SK-N-MC (cell line): Measurements from ENCODE around the gene TPP2.

ENCODE experiments used
- EZH2 ChIP-seq: fragments of 200-600 bp; sonication (generic); IDR thresholded peaks from one replicate; pipeline ENCODE4 v1.6.1; 2017; ENCODE audit warnings: antibody characterized with exemption
- FOXP2 ChIP-seq: optimal IDR thresholded peaks from 2 replicates; pipeline ENCODE3; 2011; ENCODE audit warnings: mild to moderate bottlenecking, moderate library complexity; ENCODE audit not compliant: insufficient read depth; ENCODE audit errors: extremely low read length, control extremely low read depth
- POLR2AphosphoS5 ChIP-seq: IDR thresholded peaks from 2 replicates; pipeline ENCODE4 v1.6.1; 2012; ENCODE audit warnings: mild to moderate bottlenecking, low read depth, low read length, borderline replicate concordance

DNA sequence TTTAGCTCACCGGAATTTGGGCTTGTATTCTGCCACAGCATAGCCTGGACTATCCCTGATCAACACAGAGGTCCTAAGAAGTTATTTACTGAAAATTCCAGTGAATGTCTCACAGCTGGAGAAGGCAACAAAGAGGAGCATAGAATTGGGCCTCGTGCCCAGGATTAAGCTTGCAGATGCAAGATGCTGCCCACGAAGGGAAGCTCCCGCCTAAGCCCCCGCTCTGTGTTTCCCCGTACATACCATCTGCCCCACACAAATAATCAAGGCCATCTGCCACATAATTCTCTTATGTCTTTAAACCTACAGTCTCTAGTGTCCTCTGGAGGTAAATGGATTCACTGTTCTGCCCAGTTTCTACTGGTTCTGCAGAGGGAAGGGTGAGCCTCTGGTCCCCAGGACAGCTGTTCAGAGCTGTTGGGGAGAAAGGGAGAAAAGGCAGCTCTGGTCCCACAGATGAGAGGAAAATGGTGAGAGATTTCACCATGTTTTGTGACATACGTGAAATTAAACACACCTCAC is 7.4 kb upstream of the TPP2 start:
- TF ChIP-seq POLR2AphosphoS5 = no peak
- TF ChIP-seq EZH2 = no peak
- no peak for TF ChIP-seq FOXP2
